ENCODE data around the gene MED25.

GRCh38 chr19:49884109-49884508 lies 66.0 kb downstream of the MED25 start:
- no peak for TF ChIP-seq CTCF (IDR thresholded peaks at IDR 0.05; ENCODE audit: insufficient read depth, low read length, poor library complexity, severe bottlenecking)
- TF ChIP-seq EZH2phosphoT487 (conservative IDR thresholded peaks at IDR 0.05; ENCODE audit: low read length) = no peak
